Astrocyte (in vitro differentiated cells and primary cell): ENCODE results near the gene CMSS1. TPM values are rescaled to one million over a fixed set of nuclear protein-coding genes. Genes with fewer than 3 reads are reported as not detected.
A peak's percentile ranks its signal among the peaks of the same experiment; 100 is the strongest.

Experiments
- DNase-seq: peaks from one replicate; pipeline ENCODE4 v3.0.0-alpha.2; 2010; ENCODE audit warnings: low read depth
- FAIRE-seq: peaks from 2 replicates; lab custom pipeline; 2011; peaks lifted over from hg19 to GRCh38; lab: Jason Lieb, UNC
- H2AFZ ChIP-seq: 2 replicates; pipeline ENCODE4 v1.6.0; 2012; ENCODE audit warnings: low read depth, low read length, inconsistent platforms
- H3K27ac ChIP-seq: 2 replicates; pipeline ENCODE4 v1.5.1; 2011; ENCODE audit warnings: low read depth, low read length, inconsistent platforms
- H3K27me3 ChIP-seq: 2 replicates; pipeline ENCODE4 v1.6.0; 2011; ENCODE audit warnings: low read length, inconsistent platforms; ENCODE audit not compliant: insufficient read depth
- H3K36me3 ChIP-seq: 2 replicates; pipeline ENCODE4 v1.5.1; 2011; ENCODE audit warnings: low read length, inconsistent platforms; ENCODE audit not compliant: insufficient read depth
- H3K4me1 ChIP-seq: 2 replicates; pipeline ENCODE4 v1.5.1; 2011; ENCODE audit warnings: low read length, inconsistent platforms; ENCODE audit not compliant: insufficient read depth
- H3K4me2 ChIP-seq: 2 replicates; pipeline ENCODE4 v1.6.0; 2012; ENCODE audit warnings: low read length, inconsistent platforms
- H3K4me3 ChIP-seq: 2 replicates; pipeline ENCODE4 v1.5.1; 2011; ENCODE audit warnings: low read depth, mild to moderate bottlenecking, low read length, inconsistent platforms; ENCODE audit not compliant: insufficient read depth
- H3K79me2 ChIP-seq: 2 replicates; pipeline ENCODE4 v1.6.0; 2012; ENCODE audit warnings: mild to moderate bottlenecking, low read length, inconsistent platforms; ENCODE audit not compliant: insufficient read depth
- H3K9ac ChIP-seq: 2 replicates; pipeline ENCODE4 v1.6.0; 2012; ENCODE audit warnings: mild to moderate bottlenecking, low read length, inconsistent platforms
- H3K9me3 ChIP-seq: 2 replicates; pipeline ENCODE4 v1.5.1; 2012; ENCODE audit warnings: low read depth, mild to moderate bottlenecking, low read length, inconsistent platforms; ENCODE audit not compliant: insufficient read depth
- H4K20me1 ChIP-seq: 2 replicates; pipeline ENCODE4 v1.6.0; 2012; ENCODE audit warnings: low read length, inconsistent platforms; ENCODE audit not compliant: insufficient read depth
- H3K27ac Mint-ChIP-seq: one replicate; pipeline ENCODE4 v1.8.0; 2021; ENCODE audit warnings: mild to moderate bottlenecking, mixed read lengths; ENCODE audit not compliant: unreplicated experiment
- H3K27me3 Mint-ChIP-seq: one replicate; pipeline ENCODE4 v1.8.0; 2021; ENCODE audit warnings: low read depth, mixed read lengths; ENCODE audit not compliant: unreplicated experiment
- H3K36me3 Mint-ChIP-seq: one replicate; pipeline ENCODE4 v1.8.0; 2021; ENCODE audit warnings: low read depth, mixed read lengths; ENCODE audit not compliant: unreplicated experiment
- H3K4me1 Mint-ChIP-seq: one replicate; pipeline ENCODE4 v1.8.0; 2021; ENCODE audit warnings: low read depth, mixed read lengths; ENCODE audit not compliant: unreplicated experiment
- H3K4me3 Mint-ChIP-seq: one replicate; pipeline ENCODE4 v1.8.0; 2021; ENCODE audit warnings: mild to moderate bottlenecking, moderate library complexity, mixed read lengths; ENCODE audit not compliant: unreplicated experiment
- H3K9me3 Mint-ChIP-seq: one replicate; pipeline ENCODE4 v1.8.0; 2021; ENCODE audit warnings: mild to moderate bottlenecking, mixed read lengths; ENCODE audit not compliant: unreplicated experiment
- EZH2 ChIP-seq: IDR thresholded peaks from 2 replicates; pipeline ENCODE4 v1.6.1; 2012; ENCODE audit warnings: mild to moderate bottlenecking, low read length, inconsistent platforms; ENCODE audit not compliant: insufficient read depth
- total RNA-seq: library from RNA; stranded (reverse); gene quantifications from 2 replicates; pipeline ENCODE4 v1.2.1, GENCODE V29; 2021
- TF ChIP-seq, protein P1 (sequence below): IDR thresholded peaks from 2 replicates; pipeline ENCODE4 v1.5.1; 2011; ENCODE audit warnings: low read depth, mild to moderate bottlenecking, inconsistent platforms, low read length, moderate library complexity; ENCODE audit not compliant: insufficient read depth

CMSS1 gene
- total RNA-seq, 1 donor from 2014 or later: 12.5 TPM

GRCh38 chr3:99783011-99783573, 34.6 kb upstream of the CMSS1 start:
- Mint-ChIP-seq H3K4me1 (peaks cover 48% of the 10 kb centered on the region), H3K36me3 (peaks cover under 1% of the 10 kb centered on the region), H3K9me3 (no peaks in the 10 kb centered on the region), H3K27me3 (no peaks in the 10 kb centered on the region), H3K27ac (peak overlapping the region; percentile 84), H3K4me3 (peak overlapping the region; percentile 20)
- peak overlapping the region; percentile 30 for H3K27ac ChIP-seq
- H4K20me1 ChIP-seq: no peaks in the 10 kb centered on the region
- H3K4me1 ChIP-seq: peaks cover 34% of the 10 kb centered on the region
- no peak for TF ChIP-seq EZH2
- TF ChIP-seq, protein P1, sequence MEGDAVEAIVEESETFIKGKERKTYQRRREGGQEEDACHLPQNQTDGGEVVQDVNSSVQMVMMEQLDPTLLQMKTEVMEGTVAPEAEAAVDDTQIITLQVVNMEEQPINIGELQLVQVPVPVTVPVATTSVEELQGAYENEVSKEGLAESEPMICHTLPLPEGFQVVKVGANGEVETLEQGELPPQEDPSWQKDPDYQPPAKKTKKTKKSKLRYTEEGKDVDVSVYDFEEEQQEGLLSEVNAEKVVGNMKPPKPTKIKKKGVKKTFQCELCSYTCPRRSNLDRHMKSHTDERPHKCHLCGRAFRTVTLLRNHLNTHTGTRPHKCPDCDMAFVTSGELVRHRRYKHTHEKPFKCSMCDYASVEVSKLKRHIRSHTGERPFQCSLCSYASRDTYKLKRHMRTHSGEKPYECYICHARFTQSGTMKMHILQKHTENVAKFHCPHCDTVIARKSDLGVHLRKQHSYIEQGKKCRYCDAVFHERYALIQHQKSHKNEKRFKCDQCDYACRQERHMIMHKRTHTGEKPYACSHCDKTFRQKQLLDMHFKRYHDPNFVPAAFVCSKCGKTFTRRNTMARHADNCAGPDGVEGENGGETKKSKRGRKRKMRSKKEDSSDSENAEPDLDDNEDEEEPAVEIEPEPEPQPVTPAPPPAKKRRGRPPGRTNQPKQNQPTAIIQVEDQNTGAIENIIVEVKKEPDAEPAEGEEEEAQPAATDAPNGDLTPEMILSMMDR: no peak
- H3K79me2 ChIP-seq: no peaks in the 10 kb centered on the region
- peak; percentile 93 for FAIRE-seq
- DNase-seq: peak; percentile 95
- H3K9ac ChIP-seq: no peak overlapping the region
- H3K9me3 ChIP-seq: no peaks in the 10 kb centered on the region
- no peak overlapping the region for H2AFZ ChIP-seq
- no peaks in the 10 kb centered on the region for H3K36me3 ChIP-seq
- H3K4me2 ChIP-seq: peak overlapping the region; percentile 7
- no peaks in the 10 kb centered on the region for H3K27me3 ChIP-seq
- no peak overlapping the region for H3K4me3 ChIP-seq

DNA sequence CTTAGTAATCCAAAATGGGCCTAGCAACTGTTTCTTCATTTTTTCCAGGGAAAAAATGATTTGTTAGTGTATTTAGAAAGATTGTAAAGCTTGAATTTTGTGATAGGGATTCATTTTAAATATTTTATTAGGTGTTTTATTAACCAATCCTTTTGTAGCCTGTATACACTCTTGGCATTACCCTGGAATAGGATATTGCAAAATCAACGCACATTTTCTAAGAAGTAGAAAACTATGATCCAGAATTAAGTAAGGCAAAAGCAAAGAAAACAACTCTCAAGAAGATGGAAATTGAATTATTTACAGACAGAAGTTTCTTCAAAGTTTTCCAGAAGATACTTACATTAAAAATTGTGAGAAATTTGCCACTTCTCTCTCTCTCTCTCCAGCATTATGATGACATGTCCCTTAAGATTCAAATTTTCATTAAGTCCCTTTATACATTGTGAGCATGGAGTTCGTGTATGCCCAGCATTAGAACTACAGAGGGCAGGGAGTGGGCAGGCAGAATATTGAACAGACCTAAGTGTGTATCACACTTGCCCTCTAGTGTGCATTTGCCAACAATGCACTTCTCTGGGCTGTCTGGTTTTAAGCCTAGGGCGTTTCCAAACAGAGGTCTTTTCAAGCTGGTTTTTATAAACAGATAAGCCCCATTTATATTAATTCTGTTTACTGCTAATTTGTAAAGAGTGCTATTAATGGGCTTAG, 28.5 kb upstream of the CMSS1 start:
- Histone ChIP-seq H4K20me1 (no peaks in the 10 kb centered on the region), H3K79me2 (no peaks in the 10 kb centered on the region), H3K9ac (no peak overlapping the region), H3K27ac (no peak overlapping the region), H3K36me3 (no peaks in the 10 kb centered on the region), H3K4me2 (no peak overlapping the region), H3K9me3 (no peaks in the 10 kb centered on the region), H2AFZ (no peak overlapping the region), H3K4me3 (no peak overlapping the region), H3K4me1 (no peaks in the 10 kb centered on the region), H3K27me3 (no peaks in the 10 kb centered on the region)
- no peaks in the 10 kb centered on the region for H3K9me3 Mint-ChIP-seq
- no peak overlapping the region for H3K4me3 Mint-ChIP-seq
- H3K4me1 Mint-ChIP-seq: peaks cover 2% of the 10 kb centered on the region
- FAIRE-seq: peak; percentile 75
- H3K27me3 Mint-ChIP-seq: no peaks in the 10 kb centered on the region
- TF ChIP-seq, protein P1: peak; percentile 87
- no peak for TF ChIP-seq EZH2
- DNase-seq: peak; percentile 44
- H3K36me3 Mint-ChIP-seq: no peaks in the 10 kb centered on the region
- no peak overlapping the region for H3K27ac Mint-ChIP-seq

GRCh38 chr3:99794485-99794884, 23.2 kb upstream of the CMSS1 start:
- H3K4me1 Mint-ChIP-seq: no peaks in the 10 kb centered on the region
- Histone ChIP-seq H2AFZ (no peak overlapping the region), H3K9ac (no peak overlapping the region), H3K9me3 (no peaks in the 10 kb centered on the region), H3K27me3 (no peaks in the 10 kb centered on the region), H3K4me1 (no peaks in the 10 kb centered on the region), H3K79me2 (no peaks in the 10 kb centered on the region), H3K4me3 (no peak overlapping the region), H3K27ac (no peak overlapping the region), H3K4me2 (no peak overlapping the region), H3K36me3 (no peaks in the 10 kb centered on the region), H4K20me1 (no peaks in the 10 kb centered on the region)
- H3K9me3 Mint-ChIP-seq: no peaks in the 10 kb centered on the region
- H3K27me3 Mint-ChIP-seq: no peaks in the 10 kb centered on the region
- FAIRE-seq (no peak), DNase-seq (no peak)
- TF ChIP-seq, protein P1: no peak
- no peak for TF ChIP-seq EZH2
- H3K4me3 Mint-ChIP-seq: no peak overlapping the region
- H3K36me3 Mint-ChIP-seq: peaks cover 2% of the 10 kb centered on the region
- H3K27ac Mint-ChIP-seq: no peak overlapping the region
